Fibroblast of lung (primary cell): ENCODE results near the gene COX5B.
"Not testable (repeated sequence)": the region's sequence is repeated elsewhere in the genome, so short reads cannot be mapped to it uniquely, and the experiment has no call there.

Experiments used
- EZH2 ChIP-seq: IDR thresholded peaks from 2 replicates; pipeline ENCODE4 v1.5.1; 2012; ENCODE audit warnings: low read length, control low read depth, mild to moderate bottlenecking; ENCODE audit errors: missing control alignments
- TF ChIP-seq, protein P1 (sequence below), 2 donors: IDR thresholded peaks in 1 of 2; conservative IDR thresholded peaks in 1 of 2; 1 replicate in 1 of 2; 2 replicates in 1 of 2; pipeline ENCODE4 v1.5.1; 2011 to 2012; ENCODE audit warnings: low read length in 2 of 2, control low read depth in 1 of 2, inconsistent platforms in 1 of 2, low read depth in 1 of 2, mild to moderate bottlenecking in 1 of 2

DNA sequence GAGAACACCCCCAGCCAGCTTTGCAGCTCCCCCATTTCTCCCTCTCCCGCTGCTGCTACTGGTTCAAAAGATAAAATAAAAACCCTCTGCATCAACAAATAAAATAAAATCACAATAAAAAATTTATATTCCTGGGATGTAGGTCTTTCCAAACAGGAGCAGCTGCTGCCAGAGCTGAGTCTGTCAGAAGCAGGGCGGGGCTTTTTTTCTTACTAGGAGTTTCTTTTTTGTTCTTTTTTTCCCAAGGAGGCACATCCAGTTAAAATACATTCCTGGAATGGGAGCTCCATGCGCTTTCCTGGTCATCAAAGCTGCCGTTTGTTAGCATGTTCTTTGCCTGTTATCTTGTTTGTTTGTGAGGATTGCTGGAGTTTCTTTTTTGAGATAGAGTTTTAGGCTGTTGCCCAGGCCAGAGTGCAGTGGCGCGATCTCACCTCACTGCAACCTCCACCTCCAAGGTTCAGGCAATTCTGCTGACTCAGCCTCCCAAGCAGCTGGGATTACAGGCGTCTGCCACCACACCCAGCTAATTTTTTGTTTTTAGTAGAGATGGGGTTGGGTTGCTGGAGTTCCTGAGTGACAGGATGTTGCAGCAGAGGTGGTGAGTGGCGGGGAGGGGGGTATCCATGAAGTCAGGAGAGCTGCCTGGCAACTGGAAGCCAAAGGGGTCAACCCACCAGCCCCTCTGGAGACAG, 20.4 kb upstream of the COX5B start:
- TF ChIP-seq, protein P1, sequence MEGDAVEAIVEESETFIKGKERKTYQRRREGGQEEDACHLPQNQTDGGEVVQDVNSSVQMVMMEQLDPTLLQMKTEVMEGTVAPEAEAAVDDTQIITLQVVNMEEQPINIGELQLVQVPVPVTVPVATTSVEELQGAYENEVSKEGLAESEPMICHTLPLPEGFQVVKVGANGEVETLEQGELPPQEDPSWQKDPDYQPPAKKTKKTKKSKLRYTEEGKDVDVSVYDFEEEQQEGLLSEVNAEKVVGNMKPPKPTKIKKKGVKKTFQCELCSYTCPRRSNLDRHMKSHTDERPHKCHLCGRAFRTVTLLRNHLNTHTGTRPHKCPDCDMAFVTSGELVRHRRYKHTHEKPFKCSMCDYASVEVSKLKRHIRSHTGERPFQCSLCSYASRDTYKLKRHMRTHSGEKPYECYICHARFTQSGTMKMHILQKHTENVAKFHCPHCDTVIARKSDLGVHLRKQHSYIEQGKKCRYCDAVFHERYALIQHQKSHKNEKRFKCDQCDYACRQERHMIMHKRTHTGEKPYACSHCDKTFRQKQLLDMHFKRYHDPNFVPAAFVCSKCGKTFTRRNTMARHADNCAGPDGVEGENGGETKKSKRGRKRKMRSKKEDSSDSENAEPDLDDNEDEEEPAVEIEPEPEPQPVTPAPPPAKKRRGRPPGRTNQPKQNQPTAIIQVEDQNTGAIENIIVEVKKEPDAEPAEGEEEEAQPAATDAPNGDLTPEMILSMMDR (conservative IDR thresholded peaks at IDR 0.05 in 1 of 2, IDR thresholded peaks at IDR 0.05 in 1 of 2; ENCODE audit: low read depth in 1 of 2, low read length in 2 of 2), result not testable (repeated sequence)
- not testable (repeated sequence) for TF ChIP-seq EZH2
